ENCODE results near the gene H6PD. TPM values are rescaled to one million over a fixed set of nuclear protein-coding genes. Genes with fewer than 3 reads are reported as not detected.
A peak's percentile ranks its signal among the peaks of the same experiment; 100 is the strongest.

The H6PD gene
- total and polyA plus RNA-seq, 9 of the 15 experiments (the other 6 are each of a cell fraction or from before 2014, with no cell fraction given) = 0.04 to 2.5 (median 0.95) TPM

DNA sequence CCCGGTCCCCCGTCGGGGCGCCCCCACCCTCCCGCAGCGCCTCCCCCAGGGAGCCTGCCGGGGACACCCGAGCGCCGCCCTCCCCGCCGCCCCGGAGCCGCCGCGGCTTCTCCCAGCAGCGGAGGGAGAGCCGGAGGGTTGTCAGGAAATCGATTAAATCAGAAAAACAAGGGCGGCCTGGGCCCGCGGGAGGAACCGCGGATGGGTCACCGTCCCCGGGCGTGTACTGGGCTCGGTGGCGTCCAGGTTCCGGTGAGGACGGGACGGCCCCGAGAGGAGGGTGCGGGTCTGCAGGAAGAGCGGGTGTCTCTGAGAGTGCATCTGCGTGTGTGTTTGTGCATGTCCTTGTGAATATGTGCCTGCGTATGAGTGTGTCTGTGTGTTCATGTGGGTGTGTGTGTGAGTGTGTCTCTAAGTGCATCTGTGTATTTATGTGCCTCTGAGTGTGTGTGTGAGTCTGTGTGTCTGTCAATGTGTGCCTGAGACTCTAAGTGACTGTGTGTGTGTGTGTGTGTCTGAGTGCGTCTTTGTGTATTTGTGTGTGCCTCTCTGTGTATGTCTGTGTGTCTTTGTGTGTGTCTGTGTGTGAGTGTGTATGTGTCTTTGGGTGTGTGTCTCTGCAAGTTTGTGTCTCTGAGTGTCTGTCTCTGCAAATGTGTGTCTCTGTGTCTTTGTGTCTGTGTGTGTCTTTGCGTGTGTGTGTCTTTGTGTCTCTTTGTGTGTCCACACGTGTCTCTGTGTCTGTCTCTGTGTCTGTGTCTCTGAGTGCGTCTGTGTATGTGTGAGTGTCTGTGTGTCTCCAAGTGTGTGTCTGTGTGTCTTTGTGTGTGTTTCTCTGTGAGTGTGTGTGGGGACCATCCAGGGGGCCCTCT is 59.2 kb downstream of the H6PD start (continued):
- TF ChIP-seq, protein P1, sequence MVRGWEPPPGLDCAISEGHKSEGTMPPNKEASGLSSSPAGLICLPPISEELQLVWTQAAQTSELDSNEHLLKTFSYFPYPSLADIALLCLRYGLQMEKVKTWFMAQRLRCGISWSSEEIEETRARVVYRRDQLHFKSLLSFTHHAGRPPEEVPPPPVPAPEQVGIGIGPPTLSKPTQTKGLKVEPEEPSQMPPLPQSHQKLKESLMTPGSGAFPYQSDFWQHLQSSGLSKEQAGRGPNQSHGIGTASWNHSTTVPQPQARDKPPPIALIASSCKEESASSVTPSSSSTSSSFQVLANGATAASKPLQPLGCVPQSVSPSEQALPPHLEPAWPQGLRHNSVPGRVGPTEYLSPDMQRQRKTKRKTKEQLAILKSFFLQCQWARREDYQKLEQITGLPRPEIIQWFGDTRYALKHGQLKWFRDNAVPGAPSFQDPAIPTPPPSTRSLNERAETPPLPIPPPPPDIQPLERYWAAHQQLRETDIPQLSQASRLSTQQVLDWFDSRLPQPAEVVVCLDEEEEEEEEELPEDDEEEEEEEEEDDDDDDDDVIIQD (CRISPR knock-in tag; IDR thresholded peaks at IDR 0.05) = no peak
- TF ChIP-seq, protein P2, sequence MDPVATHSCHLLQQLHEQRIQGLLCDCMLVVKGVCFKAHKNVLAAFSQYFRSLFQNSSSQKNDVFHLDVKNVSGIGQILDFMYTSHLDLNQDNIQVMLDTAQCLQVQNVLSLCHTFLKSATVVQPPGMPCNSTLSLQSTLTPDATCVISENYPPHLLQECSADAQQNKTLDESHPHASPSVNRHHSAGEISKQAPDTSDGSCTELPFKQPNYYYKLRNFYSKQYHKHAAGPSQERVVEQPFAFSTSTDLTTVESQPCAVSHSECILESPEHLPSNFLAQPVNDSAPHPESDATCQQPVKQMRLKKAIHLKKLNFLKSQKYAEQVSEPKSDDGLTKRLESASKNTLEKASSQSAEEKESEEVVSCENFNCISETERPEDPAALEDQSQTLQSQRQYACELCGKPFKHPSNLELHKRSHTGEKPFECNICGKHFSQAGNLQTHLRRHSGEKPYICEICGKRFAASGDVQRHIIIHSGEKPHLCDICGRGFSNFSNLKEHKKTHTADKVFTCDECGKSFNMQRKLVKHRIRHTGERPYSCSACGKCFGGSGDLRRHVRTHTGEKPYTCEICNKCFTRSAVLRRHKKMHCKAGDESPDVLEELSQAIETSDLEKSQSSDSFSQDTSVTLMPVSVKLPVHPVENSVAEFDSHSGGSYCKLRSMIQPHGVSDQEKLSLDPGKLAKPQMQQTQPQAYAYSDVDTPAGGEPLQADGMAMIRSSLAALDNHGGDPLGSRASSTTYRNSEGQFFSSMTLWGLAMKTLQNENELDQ (CRISPR knock-in tag; IDR thresholded peaks at IDR 0.05; ENCODE audit: borderline replicate concordance) = no peak
- TF ChIP-seq TRIM28 (IDR thresholded peaks at IDR 0.05) (no peak), EZH2 (IDR thresholded peaks at IDR 0.05; ENCODE audit: borderline replicate concordance, low read depth, low read length) (no peak), BCOR (IDR thresholded peaks at IDR 0.05) (peak; percentile 67; the same call in 1 of the 2 replicates), EHMT2 (IDR thresholded peaks at IDR 0.05) (peak; percentile 64; the same call in 1 of the 2 replicates), SREBF1 (IDR thresholded peaks at IDR 0.05; ENCODE audit: borderline replicate concordance, low read depth, low read length) (no peak), RBM15 (IDR thresholded peaks at IDR 0.05; ENCODE audit: insufficient read depth, low read length) (no peak), ZFP1 (CRISPR knock-in tag; IDR thresholded peaks at IDR 0.05) (no peak), CEBPG (CRISPR knock-in tag; IDR thresholded peaks at IDR 0.05) (no peak), CEBPG (tag; conservative IDR thresholded peaks at IDR 0.05 in 1 of 2, IDR thresholded peaks at IDR 0.05 in 1 of 2) (no peak), ZNF717 (CRISPR knock-in tag; IDR thresholded peaks at IDR 0.05) (no peak), ZNF316 (IDR thresholded peaks at IDR 0.05) (peak; percentile 12; the same call in 1 of the 2 replicates), MTF1 (CRISPR knock-in tag; IDR thresholded peaks at IDR 0.05; ENCODE audit: borderline replicate concordance) (no peak), KLF13 (tag; IDR thresholded peaks at IDR 0.05; ENCODE audit: borderline replicate concordance, low read depth) (no peak), CBX3 (IDR thresholded peaks at IDR 0.05; ENCODE audit: borderline replicate concordance in 1 of 2, low read length in 2 of 2) (no peak), HDAC1 (IDR thresholded peaks at IDR 0.05) (peak in 1 of 2 experiments; percentile 74; a peak in 2 of 4 replicates), NCOA4 (IDR thresholded peaks at IDR 0.05; ENCODE audit: partially characterized antibody) (peak; percentile 34), ARNT (IDR thresholded peaks at IDR 0.05) (peak in 1 of 2 experiments; percentile 30; a peak in 1 of 4 replicates)
- TF ChIP-seq, protein P3, sequence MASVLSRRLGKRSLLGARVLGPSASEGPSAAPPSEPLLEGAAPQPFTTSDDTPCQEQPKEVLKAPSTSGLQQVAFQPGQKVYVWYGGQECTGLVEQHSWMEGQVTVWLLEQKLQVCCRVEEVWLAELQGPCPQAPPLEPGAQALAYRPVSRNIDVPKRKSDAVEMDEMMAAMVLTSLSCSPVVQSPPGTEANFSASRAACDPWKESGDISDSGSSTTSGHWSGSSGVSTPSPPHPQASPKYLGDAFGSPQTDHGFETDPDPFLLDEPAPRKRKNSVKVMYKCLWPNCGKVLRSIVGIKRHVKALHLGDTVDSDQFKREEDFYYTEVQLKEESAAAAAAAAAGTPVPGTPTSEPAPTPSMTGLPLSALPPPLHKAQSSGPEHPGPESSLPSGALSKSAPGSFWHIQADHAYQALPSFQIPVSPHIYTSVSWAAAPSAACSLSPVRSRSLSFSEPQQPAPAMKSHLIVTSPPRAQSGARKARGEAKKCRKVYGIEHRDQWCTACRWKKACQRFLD (CRISPR knock-in tag; IDR thresholded peaks at IDR 0.05) = no peak
